ENCODE measurements around the gene WIPI1. TPM values are rescaled to one million over a fixed set of nuclear protein-coding genes. Genes with fewer than 3 reads are reported as not detected.

Gene WIPI1
- total RNA-seq, 2 experiments from 2014 or later = 34.4 to 43.5 TPM

- no peaks in the 10 kb centered on the region for H3K9me2 ChIP-seq (ENCODE audit: insufficient read depth, low read length)
- no peaks in the 10 kb centered on the region for H3K79me2 ChIP-seq (ENCODE audit: insufficient read depth, low read depth, low read length)
- DNase-seq (ENCODE audit: low spot score) = no peak
- intact Hi-C loops (cut with micrococcal nuclease; ENCODE audit: unreplicated experiment) = no loop called here
- H2AFZ ChIP-seq (ENCODE audit: low read length) = no peak overlapping the region
- BruUV-seq (replicated peaks) = no TSS peak
- no peaks in the 10 kb centered on the region for H3K36me3 ChIP-seq (ENCODE audit: insufficient read depth, low read length)
- no peaks in the 10 kb centered on the region for H4K20me1 ChIP-seq (ENCODE audit: insufficient read depth, low read length)
- no peaks in the 10 kb centered on the region for H3K4me1 ChIP-seq (ENCODE audit: insufficient read depth, low read length, poor library complexity, severe bottlenecking)
- no peak for TF ChIP-seq CTCF (conservative IDR thresholded peaks at IDR 0.05; ENCODE audit: low read length)
- no peak for TF ChIP-seq EZH2phosphoT487 (IDR thresholded peaks at IDR 0.05; ENCODE audit: borderline replicate concordance, low read depth, low read length)
- no peaks in the 10 kb centered on the region for H3K9me3 ChIP-seq (ENCODE audit: low read length)
- H3K4me2 ChIP-seq (ENCODE audit: low read length) = no peak overlapping the region
- H3K4me3 ChIP-seq (ENCODE audit: low read depth, low read length, poor library complexity, severe bottlenecking) = no peak overlapping the region
- POLR2A ChIA-PET = interaction anchor here (0.6 to 1.7 kb wide), 3 partner anchors 11 to 55 kb away, joined by 3 read pairs; no protein-coding TSS in a partner anchor
- CTCF ChIA-PET (ENCODE audit: unreplicated experiment) = interaction anchor here (0.5 kb wide), 1 partner anchor 12 kb away, joined by 3 read pairs; no protein-coding TSS in a partner anchor
- no peak overlapping the region for H3K27ac ChIP-seq (ENCODE audit: low read depth, low read length, poor library complexity, severe bottlenecking)
These were observed 72.8 kb downstream of the WIPI1 start for GRCh38 chr17:68384471-68384870.

GRCh38 chr17:68383443-68384321 is 73.6 kb downstream of the WIPI1 start:
- BruUV-seq (replicated peaks) = no TSS peak
- Histone ChIP-seq H3K27ac (ENCODE audit: low read depth, low read length, poor library complexity, severe bottlenecking) (no peak overlapping the region), H3K4me2 (ENCODE audit: low read length) (no peak overlapping the region), H3K4me1 (ENCODE audit: insufficient read depth, low read length, poor library complexity, severe bottlenecking) (no peaks in the 10 kb centered on the region), H3K9me2 (ENCODE audit: insufficient read depth, low read length) (no peaks in the 10 kb centered on the region), H4K20me1 (ENCODE audit: insufficient read depth, low read length) (no peaks in the 10 kb centered on the region), H3K9me3 (ENCODE audit: low read length) (no peaks in the 10 kb centered on the region), H2AFZ (ENCODE audit: low read length) (no peak overlapping the region), H3K4me3 (ENCODE audit: low read depth, low read length, poor library complexity, severe bottlenecking) (no peak overlapping the region), H3K79me2 (ENCODE audit: insufficient read depth, low read depth, low read length) (no peaks in the 10 kb centered on the region), H3K36me3 (ENCODE audit: insufficient read depth, low read length) (no peaks in the 10 kb centered on the region)
- no peak for DNase-seq (ENCODE audit: low spot score)
- intact Hi-C loops (cut with micrococcal nuclease; ENCODE audit: unreplicated experiment) = no loop called here
- TF ChIP-seq CTCF (conservative IDR thresholded peaks at IDR 0.05; ENCODE audit: low read length) (no peak), EZH2phosphoT487 (IDR thresholded peaks at IDR 0.05; ENCODE audit: borderline replicate concordance, low read depth, low read length) (no peak)
- CTCF ChIA-PET (ENCODE audit: unreplicated experiment) = interaction anchor here (0.5 to 1.0 kb wide), 2 partner anchors 13 to 15 kb away, joined by 3 read pairs; no protein-coding TSS in a partner anchor
- POLR2A ChIA-PET = interaction anchor here (0.6 to 1.7 kb wide), 4 partner anchors 9 to 103 kb away, joined by 3 to 6 read pairs (median 4); no protein-coding TSS in a partner anchor

- ChIA-PET CTCF (ENCODE audit: unreplicated experiment) (interaction anchor here (1.0 kb wide), 1 partner anchor 15 kb away, joined by 3 read pairs; no protein-coding TSS in a partner anchor), POLR2A (interaction anchor here (0.6 to 1.7 kb wide), 3 partner anchors 9 to 103 kb away, joined by 3 to 6 read pairs (median 5); no protein-coding TSS in a partner anchor)
- Histone ChIP-seq H4K20me1 (ENCODE audit: insufficient read depth, low read length) (no peaks in the 10 kb centered on the region), H3K4me3 (ENCODE audit: low read depth, low read length, poor library complexity, severe bottlenecking) (no peak overlapping the region), H3K36me3 (ENCODE audit: insufficient read depth, low read length) (no peaks in the 10 kb centered on the region), H3K9me2 (ENCODE audit: insufficient read depth, low read length) (no peaks in the 10 kb centered on the region), H3K9me3 (ENCODE audit: low read length) (no peaks in the 10 kb centered on the region), H3K79me2 (ENCODE audit: insufficient read depth, low read depth, low read length) (no peaks in the 10 kb centered on the region), H3K4me1 (ENCODE audit: insufficient read depth, low read length, poor library complexity, severe bottlenecking) (no peaks in the 10 kb centered on the region), H2AFZ (ENCODE audit: low read length) (no peak overlapping the region), H3K4me2 (ENCODE audit: low read length) (no peak overlapping the region), H3K27ac (ENCODE audit: low read depth, low read length, poor library complexity, severe bottlenecking) (no peak overlapping the region)
- no TSS peak for BruUV-seq (replicated peaks)
- intact Hi-C loops (cut with micrococcal nuclease; ENCODE audit: unreplicated experiment) = no loop called here
- no peak for DNase-seq (ENCODE audit: low spot score)
- no peak for TF ChIP-seq CTCF (conservative IDR thresholded peaks at IDR 0.05; ENCODE audit: low read length)
- no peak for TF ChIP-seq EZH2phosphoT487 (IDR thresholded peaks at IDR 0.05; ENCODE audit: borderline replicate concordance, low read depth, low read length)
These were observed 74.2 kb downstream of the WIPI1 start for GRCh38 chr17:68383120-68383442.

Data from OCI-LY7 (cell line).